ENCODE data around the gene GNAQ. TPM values are rescaled to one million over a fixed set of nuclear protein-coding genes. Genes with fewer than 3 reads are reported as not detected.
"Not testable (repeated sequence)": the region's sequence is repeated elsewhere in the genome, so short reads cannot be mapped to it uniquely, and the experiment has no call there.

The GNAQ gene
- polyA plus RNA-seq, 2 donors = 11.3 to 12.8 TPM

GRCh38 chr9:77721156-77721555 is 310.5 kb downstream of the GNAQ start:
- H3K9me3 ChIP-seq (ENCODE audit: control insufficient read depth in 2 of 2, insufficient read depth in 1 of 2, low read depth in 1 of 2, low read length in 1 of 2); H3K4me1 ChIP-seq (ENCODE audit: control insufficient read depth in 2 of 2, insufficient read depth in 2 of 2, low read length in 1 of 2); H3K27ac ChIP-seq (ENCODE audit: low read depth in 2 of 2, low read length in 1 of 2); H3K36me3 ChIP-seq (ENCODE audit: control insufficient read depth in 2 of 2, insufficient read depth in 2 of 2, low read length in 1 of 2); H3K27me3 ChIP-seq (ENCODE audit: control insufficient read depth in 1 of 2, insufficient read depth in 2 of 2, low read length in 2 of 2); H3K4me3 ChIP-seq (ENCODE audit: low read depth in 1 of 2, low read length in 2 of 2): not testable (repeated sequence)
- 95 to 96% methylated on average over 11 of the region's 11 CpGs for WGBS, 2 donors

- Histone ChIP-seq H3K9me3 (ENCODE audit: control insufficient read depth in 2 of 2, insufficient read depth in 1 of 2, low read depth in 1 of 2, low read length in 1 of 2) (no peaks in the 10 kb centered on the region), H3K27me3 (ENCODE audit: control insufficient read depth in 1 of 2, insufficient read depth in 2 of 2, low read length in 2 of 2) (no peaks in the 10 kb centered on the region), H3K27ac (ENCODE audit: low read depth in 2 of 2, low read length in 1 of 2) (no peak overlapping the region), H3K36me3 (ENCODE audit: control insufficient read depth in 2 of 2, insufficient read depth in 2 of 2, low read length in 1 of 2) (no peaks in the 10 kb centered on the region), H3K4me1 (ENCODE audit: control insufficient read depth in 2 of 2, insufficient read depth in 2 of 2, low read length in 1 of 2) (no peaks in the 10 kb centered on the region), H3K4me3 (ENCODE audit: low read depth in 1 of 2, low read length in 2 of 2) (no peak overlapping the region)
- WGBS, 2 donors = 58 to 60% methylated on average over 3 of the region's 3 CpGs
Measured at GRCh38 chr9:77719321-77719720, 312.3 kb downstream of the GNAQ start.

- not testable (repeated sequence) for H3K27me3 ChIP-seq (ENCODE audit: control insufficient read depth in 1 of 2, insufficient read depth in 2 of 2, low read length in 2 of 2); H3K27ac ChIP-seq (ENCODE audit: low read depth in 2 of 2, low read length in 1 of 2); H3K36me3 ChIP-seq (ENCODE audit: control insufficient read depth in 2 of 2, insufficient read depth in 2 of 2, low read length in 1 of 2); H3K4me1 ChIP-seq (ENCODE audit: control insufficient read depth in 2 of 2, insufficient read depth in 2 of 2, low read length in 1 of 2); H3K4me3 ChIP-seq (ENCODE audit: low read depth in 1 of 2, low read length in 2 of 2); H3K9me3 ChIP-seq (ENCODE audit: control insufficient read depth in 2 of 2, insufficient read depth in 1 of 2, low read depth in 1 of 2, low read length in 1 of 2)
- 65 to 75% methylated on average over 5 of the region's 5 CpGs for WGBS, 2 donors
Measured at GRCh38 chr9:77718298-77718640, 313.3 kb downstream of the GNAQ start.

GRCh38 chr9:77717608-77718297 is 313.9 kb downstream of the GNAQ start:
- WGBS, 2 donors = 68 to 82% methylated on average over 4 of the region's 5 CpGs
- H3K27ac ChIP-seq (ENCODE audit: low read depth in 2 of 2, low read length in 1 of 2); H3K4me1 ChIP-seq (ENCODE audit: control insufficient read depth in 2 of 2, insufficient read depth in 2 of 2, low read length in 1 of 2); H3K36me3 ChIP-seq (ENCODE audit: control insufficient read depth in 2 of 2, insufficient read depth in 2 of 2, low read length in 1 of 2); H3K4me3 ChIP-seq (ENCODE audit: low read depth in 1 of 2, low read length in 2 of 2); H3K27me3 ChIP-seq (ENCODE audit: control insufficient read depth in 1 of 2, insufficient read depth in 2 of 2, low read length in 2 of 2); H3K9me3 ChIP-seq (ENCODE audit: control insufficient read depth in 2 of 2, insufficient read depth in 1 of 2, low read depth in 1 of 2, low read length in 1 of 2): not testable (repeated sequence)

- Histone ChIP-seq H3K4me1 (ENCODE audit: control insufficient read depth in 2 of 2, insufficient read depth in 2 of 2, low read length in 1 of 2) (no peaks in the 10 kb centered on the region), H3K36me3 (ENCODE audit: control insufficient read depth in 2 of 2, insufficient read depth in 2 of 2, low read length in 1 of 2) (no peaks in the 10 kb centered on the region), H3K27me3 (ENCODE audit: control insufficient read depth in 1 of 2, insufficient read depth in 2 of 2, low read length in 2 of 2) (no peaks in the 10 kb centered on the region), H3K27ac (ENCODE audit: low read depth in 2 of 2, low read length in 1 of 2) (no peak overlapping the region), H3K9me3 (ENCODE audit: control insufficient read depth in 2 of 2, insufficient read depth in 1 of 2, low read depth in 1 of 2, low read length in 1 of 2) (no peaks in the 10 kb centered on the region), H3K4me3 (ENCODE audit: low read depth in 1 of 2, low read length in 2 of 2) (no peak overlapping the region)
- WGBS, 2 donors = 65 to 69% methylated on average over 4 of the region's 4 CpGs
Measured at GRCh38 chr9:77714077-77714549, 317.5 kb downstream of the GNAQ start.

GRCh38 chr9:77712533-77713130 is 319.0 kb downstream of the GNAQ start:
- WGBS, 2 donors = 75 to 81% methylated on average over 9 of the region's 9 CpGs
- Histone ChIP-seq H3K27ac (ENCODE audit: low read depth in 2 of 2, low read length in 1 of 2) (no peak overlapping the region), H3K27me3 (ENCODE audit: control insufficient read depth in 1 of 2, insufficient read depth in 2 of 2, low read length in 2 of 2) (no peaks in the 10 kb centered on the region), H3K9me3 (ENCODE audit: control insufficient read depth in 2 of 2, insufficient read depth in 1 of 2, low read depth in 1 of 2, low read length in 1 of 2) (no peaks in the 10 kb centered on the region), H3K36me3 (ENCODE audit: control insufficient read depth in 2 of 2, insufficient read depth in 2 of 2, low read length in 1 of 2) (no peaks in the 10 kb centered on the region), H3K4me3 (ENCODE audit: low read depth in 1 of 2, low read length in 2 of 2) (no peak overlapping the region), H3K4me1 (ENCODE audit: control insufficient read depth in 2 of 2, insufficient read depth in 2 of 2, low read length in 1 of 2) (no peaks in the 10 kb centered on the region)

GRCh38 chr9:77710965-77711648 is 320.5 kb downstream of the GNAQ start:
- Histone ChIP-seq H3K27ac (ENCODE audit: low read depth in 2 of 2, low read length in 1 of 2) (no peak overlapping the region), H3K4me3 (ENCODE audit: low read depth in 1 of 2, low read length in 2 of 2) (no peak overlapping the region), H3K9me3 (ENCODE audit: control insufficient read depth in 2 of 2, insufficient read depth in 1 of 2, low read depth in 1 of 2, low read length in 1 of 2) (no peaks in the 10 kb centered on the region), H3K27me3 (ENCODE audit: control insufficient read depth in 1 of 2, insufficient read depth in 2 of 2, low read length in 2 of 2) (no peaks in the 10 kb centered on the region), H3K4me1 (ENCODE audit: control insufficient read depth in 2 of 2, insufficient read depth in 2 of 2, low read length in 1 of 2) (no peaks in the 10 kb centered on the region), H3K36me3 (ENCODE audit: control insufficient read depth in 2 of 2, insufficient read depth in 2 of 2, low read length in 1 of 2) (no peaks in the 10 kb centered on the region)
- WGBS, 2 donors = 82 to 83% methylated on average over 1 of the region's 1 CpG

- no peak overlapping the region for H3K4me3 ChIP-seq (ENCODE audit: low read depth in 1 of 2, low read length in 2 of 2)
- no peaks in the 10 kb centered on the region for H3K36me3 ChIP-seq (ENCODE audit: control insufficient read depth in 2 of 2, insufficient read depth in 2 of 2, low read length in 1 of 2)
- no peak overlapping the region for H3K27ac ChIP-seq (ENCODE audit: low read depth in 2 of 2, low read length in 1 of 2)
- H3K9me3 ChIP-seq (ENCODE audit: control insufficient read depth in 2 of 2, insufficient read depth in 1 of 2, low read depth in 1 of 2, low read length in 1 of 2) = no peaks in the 10 kb centered on the region
- H3K27me3 ChIP-seq (ENCODE audit: control insufficient read depth in 1 of 2, insufficient read depth in 2 of 2, low read length in 2 of 2) = no peaks in the 10 kb centered on the region
- no peaks in the 10 kb centered on the region for H3K4me1 ChIP-seq (ENCODE audit: control insufficient read depth in 2 of 2, insufficient read depth in 2 of 2, low read length in 1 of 2)
- 81% methylated on average over 2 of the region's 2 CpGs for whole genome bisulfite sequencing, 2 donors
Measured at GRCh38 chr9:77710316-77710715, 321.3 kb downstream of the GNAQ start.

GRCh38 chr9:77708064-77708815 is 323.4 kb downstream of the GNAQ start:
- no peak overlapping the region for H3K27ac ChIP-seq (ENCODE audit: low read depth in 2 of 2, low read length in 1 of 2)
- 84 to 95% methylated on average over 1 of the region's 1 CpG for WGBS, 2 donors

More at GRCh38 chr9:77708064-77708815, 323.4 kb downstream of the GNAQ start:
- H3K4me3 ChIP-seq (ENCODE audit: low read depth in 1 of 2, low read length in 2 of 2) = no peak overlapping the region
- H3K27me3 ChIP-seq (ENCODE audit: control insufficient read depth in 1 of 2, insufficient read depth in 2 of 2, low read length in 2 of 2) = no peaks in the 10 kb centered on the region
- no peaks in the 10 kb centered on the region for H3K4me1 ChIP-seq (ENCODE audit: control insufficient read depth in 2 of 2, insufficient read depth in 2 of 2, low read length in 1 of 2)
- no peaks in the 10 kb centered on the region for H3K36me3 ChIP-seq (ENCODE audit: control insufficient read depth in 2 of 2, insufficient read depth in 2 of 2, low read length in 1 of 2)
- H3K9me3 ChIP-seq (ENCODE audit: control insufficient read depth in 2 of 2, insufficient read depth in 1 of 2, low read depth in 1 of 2, low read length in 1 of 2) = no peaks in the 10 kb centered on the region
